HEK293 (cell line): ENCODE measurements around the gene SARNP.

Experiments
- BCL11A ChIP-seq: fragments of 450-650 bp; formaldehyde crosslinking; IDR thresholded peaks from 2 replicates; pipeline ENCODE4 v1.5.1; 2016; ENCODE audit warnings: low read depth, missing biosample characterization, missing genetic modification characterization
- EGR2 ChIP-seq: fragments of 450-650 bp; formaldehyde crosslinking; IDR thresholded peaks from 2 replicates; pipeline ENCODE4 v1.5.1; 2016; ENCODE audit warnings: low read depth, missing biosample characterization, missing genetic modification characterization
- FEZF1 ChIP-seq: fragments of 450-650 bp; formaldehyde crosslinking; IDR thresholded peaks from 2 replicates; pipeline ENCODE4 v1.5.1; 2016; ENCODE audit warnings: missing biosample characterization, missing genetic modification characterization
- HOXA7 ChIP-seq: sonication (generic); formaldehyde crosslinking; IDR thresholded peaks from 2 replicates; pipeline ENCODE4 v1.8.1; 2022; ENCODE audit warnings: missing genetic modification reagents, borderline replicate concordance
- IKZF3 ChIP-seq: fragments of 450-650 bp; IDR thresholded peaks from 2 replicates; pipeline ENCODE4 v1.5.0; 2018; ENCODE audit warnings: missing biosample characterization, mild to moderate bottlenecking, missing genetic modification characterization, moderate library complexity
- KLF7 ChIP-seq: fragments of 450-650 bp; formaldehyde crosslinking; IDR thresholded peaks from 2 replicates; pipeline ENCODE4 v1.5.1; 2016; ENCODE audit warnings: missing biosample characterization, missing genetic modification characterization, borderline replicate concordance
- KLF8 ChIP-seq: fragments of 450-650 bp; formaldehyde crosslinking; IDR thresholded peaks from 2 replicates; pipeline ENCODE4 v1.5.1; 2016; ENCODE audit warnings: missing biosample characterization, missing genetic modification characterization
- OVOL3 ChIP-seq: fragments of 450-650 bp; formaldehyde crosslinking; IDR thresholded peaks from 2 replicates; pipeline ENCODE4 v1.5.1; 2016; ENCODE audit warnings: missing biosample characterization, missing genetic modification characterization
- SP3 ChIP-seq: fragments of 450-650 bp; formaldehyde crosslinking; IDR thresholded peaks from 2 replicates; pipeline ENCODE4 v1.5.1; 2016; ENCODE audit warnings: missing biosample characterization, missing genetic modification characterization
- SP7 ChIP-seq: fragments of 450-650 bp; formaldehyde crosslinking; IDR thresholded peaks from 2 replicates; pipeline ENCODE4 v1.5.1; 2016; ENCODE audit warnings: missing biosample characterization, missing genetic modification characterization
- WT1 ChIP-seq: fragments of 450-650 bp; formaldehyde crosslinking; IDR thresholded peaks from 2 replicates; pipeline ENCODE4 v1.5.1; 2016; ENCODE audit warnings: missing biosample characterization, missing genetic modification characterization
- YY1 ChIP-seq: fragments of 450-650 bp; formaldehyde crosslinking; IDR thresholded peaks from 2 replicates; pipeline ENCODE4 v1.5.1; 2018; ENCODE audit warnings: missing biosample characterization, missing genetic modification characterization
- ZNF157 ChIP-seq: fragments of 450-650 bp; formaldehyde crosslinking; IDR thresholded peaks from 2 replicates; pipeline ENCODE4 v1.5.1; 2016; ENCODE audit warnings: missing biosample characterization, missing genetic modification characterization
- ZNF23 ChIP-seq: fragments of 450-650 bp; formaldehyde crosslinking; IDR thresholded peaks from 2 replicates; pipeline ENCODE4 v1.5.1; 2016; ENCODE audit warnings: missing biosample characterization, missing genetic modification characterization, borderline replicate concordance
- ZNF274 ChIP-seq, 2 experiments: fragments of 200-500 bp in 1 of 2; fragments of 450-650 bp in 1 of 2; sonication (Bioruptor generic) in 1 of 2; formaldehyde crosslinking in 1 of 2; IDR thresholded peaks; 2 replicates each; pipeline versions ENCODE4 v1.5.1 to v1.6.1; 2014 to 2016; ENCODE audit warnings: borderline replicate concordance in 1 of 2, inconsistent platforms in 1 of 2, low read length in 1 of 2, missing biosample characterization in 1 of 2, missing genetic modification characterization in 1 of 2
- ZNF341 ChIP-seq: fragments of 450-650 bp; formaldehyde crosslinking; IDR thresholded peaks from 2 replicates; pipeline ENCODE4; 2016; ENCODE audit warnings: low read depth, missing biosample characterization, missing genetic modification characterization
- ZNF394 ChIP-seq: fragments of 450-650 bp; formaldehyde crosslinking; IDR thresholded peaks from 2 replicates; pipeline ENCODE4 v1.5.1; 2016; ENCODE audit warnings: missing biosample characterization, missing genetic modification characterization, mild to moderate bottlenecking, moderate library complexity, borderline replicate concordance
- ZNF558 ChIP-seq: fragments of 450-650 bp; formaldehyde crosslinking; IDR thresholded peaks from 2 replicates; pipeline ENCODE4 v1.5.1; 2016; ENCODE audit warnings: missing biosample characterization, missing genetic modification characterization
- ZNF624 ChIP-seq: fragments of 450-650 bp; formaldehyde crosslinking; IDR thresholded peaks from 2 replicates; pipeline ENCODE4 v1.5.1; 2017; ENCODE audit warnings: missing biosample characterization, missing genetic modification characterization
- ZNF830 ChIP-seq: fragments of 450-650 bp; IDR thresholded peaks from 2 replicates; pipeline ENCODE4 v1.5.0; 2018; ENCODE audit warnings: missing biosample characterization, missing genetic modification characterization, low read depth, mild to moderate bottlenecking, moderate library complexity
- TF ChIP-seq, protein P1 (sequence below): fragments of 450-650 bp; formaldehyde crosslinking; IDR thresholded peaks from 2 replicates; pipeline ENCODE4 v1.5.1; 2016; ENCODE audit warnings: missing biosample characterization, missing genetic modification characterization
- TF ChIP-seq, protein P2 (sequence below): fragments of 450-650 bp; formaldehyde crosslinking; IDR thresholded peaks from 2 replicates; pipeline ENCODE4 v1.5.1; 2016; ENCODE audit warnings: missing biosample characterization, missing genetic modification characterization
- TF ChIP-seq, protein P3 (sequence below): fragments of 450-650 bp; formaldehyde crosslinking; conservative IDR thresholded peaks from 2 replicates; pipeline ENCODE4 v1.5.1; 2016; ENCODE audit warnings: low read depth, missing biosample characterization, missing genetic modification characterization
- TF ChIP-seq, protein P4 (sequence below): fragments of 450-650 bp; formaldehyde crosslinking; IDR thresholded peaks from 2 replicates; pipeline ENCODE4 v1.5.1; 2017; ENCODE audit warnings: missing biosample characterization, missing genetic modification characterization
- TF ChIP-seq, protein P5 (sequence below): fragments of 450-650 bp; formaldehyde crosslinking; IDR thresholded peaks from 2 replicates; pipeline ENCODE4 v1.5.1; 2017; ENCODE audit warnings: missing biosample characterization, missing genetic modification characterization

SARNP gene

DNA sequence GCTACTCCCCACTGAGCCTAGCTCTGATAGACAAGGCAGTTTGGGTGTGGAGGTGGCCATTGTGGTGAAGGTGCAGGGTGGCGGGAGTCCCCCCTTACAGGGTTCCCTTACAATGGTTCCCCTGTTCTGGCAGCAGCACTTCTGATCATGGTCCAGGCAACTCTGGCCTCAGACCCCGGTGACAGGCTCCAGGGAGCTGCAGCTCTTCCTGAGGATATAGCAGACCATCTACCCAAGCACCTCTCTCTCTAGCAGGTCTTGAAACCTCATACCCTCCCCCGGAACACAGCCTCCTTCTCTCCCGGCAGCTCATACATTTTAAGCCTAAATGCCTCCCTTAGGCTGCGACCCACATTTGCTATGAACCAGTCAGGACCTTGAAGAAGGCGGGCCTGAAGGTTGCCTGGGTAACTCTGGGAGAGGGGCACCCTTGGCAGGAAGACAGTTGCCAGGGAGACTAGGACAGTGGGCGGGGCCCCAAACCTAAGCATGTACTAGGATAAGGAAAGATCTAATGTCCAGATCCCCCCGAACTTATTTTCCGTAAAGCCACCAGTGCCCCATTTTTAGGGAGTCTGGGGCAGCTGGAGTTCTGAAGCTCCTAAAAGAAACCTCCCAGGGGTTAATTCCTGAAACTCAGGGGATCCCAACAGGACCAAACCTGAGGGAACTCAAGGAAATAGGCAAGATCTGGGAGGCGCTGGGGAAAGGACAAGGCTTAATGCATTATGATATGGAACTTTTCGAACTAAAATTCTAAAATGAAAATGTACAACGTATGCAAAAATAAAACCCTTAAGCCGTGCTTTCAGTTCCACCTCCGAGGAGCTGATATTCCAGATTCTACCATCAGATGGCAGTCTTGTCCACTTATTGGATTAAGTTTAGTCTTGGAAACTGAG lies 79.2 kb downstream of the SARNP start (continued):
- no peak for TF ChIP-seq FEZF1 (tag by site-specific recombination)
- no peak for TF ChIP-seq IKZF3
- no peak for TF ChIP-seq OVOL3 (tag by site-specific recombination)
- no peak for TF ChIP-seq ZNF624 (tag by site-specific recombination)
- 0 out of 2 replicates have a peak, but pooled peaks have one; percentile 8 for TF ChIP-seq ZNF394
- TF ChIP-seq KLF7 (tag by site-specific recombination): no peak
- TF ChIP-seq ZNF558 (tag by site-specific recombination): no peak
- TF ChIP-seq ZNF274 (IDR thresholded peaks at IDR 0.05; ENCODE audit: low read length): no peak
- no peak for TF ChIP-seq ZNF274 (tag by site-specific recombination; IDR thresholded peaks at IDR 0.05; ENCODE audit: borderline replicate concordance)
- peak; percentile 55; the same call in 1 of the 2 replicates for TF ChIP-seq KLF8 (tag by site-specific recombination)
- TF ChIP-seq, protein P1, sequence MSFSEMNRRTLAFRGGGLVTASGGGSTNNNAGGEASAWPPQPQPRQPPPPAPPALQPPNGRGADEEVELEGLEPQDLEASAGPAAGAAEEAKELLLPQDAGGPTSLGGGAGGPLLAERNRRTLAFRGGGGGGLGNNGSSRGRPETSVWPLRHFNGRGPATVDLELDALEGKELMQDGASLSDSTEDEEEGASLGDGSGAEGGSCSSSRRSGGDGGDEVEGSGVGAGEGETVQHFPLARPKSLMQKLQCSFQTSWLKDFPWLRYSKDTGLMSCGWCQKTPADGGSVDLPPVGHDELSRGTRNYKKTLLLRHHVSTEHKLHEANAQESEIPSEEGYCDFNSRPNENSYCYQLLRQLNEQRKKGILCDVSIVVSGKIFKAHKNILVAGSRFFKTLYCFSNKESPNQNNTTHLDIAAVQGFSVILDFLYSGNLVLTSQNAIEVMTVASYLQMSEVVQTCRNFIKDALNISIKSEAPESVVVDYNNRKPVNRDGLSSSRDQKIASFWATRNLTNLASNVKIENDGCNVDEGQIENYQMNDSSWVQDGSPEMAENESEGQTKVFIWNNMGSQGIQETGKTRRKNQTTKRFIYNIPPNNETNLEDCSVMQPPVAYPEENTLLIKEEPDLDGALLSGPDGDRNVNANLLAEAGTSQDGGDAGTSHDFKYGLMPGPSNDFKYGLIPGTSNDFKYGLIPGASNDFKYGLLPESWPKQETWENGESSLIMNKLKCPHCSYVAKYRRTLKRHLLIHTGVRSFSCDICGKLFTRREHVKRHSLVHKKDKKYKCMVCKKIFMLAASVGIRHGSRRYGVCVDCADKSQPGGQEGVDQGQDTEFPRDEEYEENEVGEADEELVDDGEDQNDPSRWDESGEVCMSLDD (tag by site-specific recombination): no peak
- TF ChIP-seq ZNF341 (tag by site-specific recombination): peak; percentile 91
- no peak for TF ChIP-seq ZNF830 (tag by site-specific recombination)
- TF ChIP-seq, protein P2, sequence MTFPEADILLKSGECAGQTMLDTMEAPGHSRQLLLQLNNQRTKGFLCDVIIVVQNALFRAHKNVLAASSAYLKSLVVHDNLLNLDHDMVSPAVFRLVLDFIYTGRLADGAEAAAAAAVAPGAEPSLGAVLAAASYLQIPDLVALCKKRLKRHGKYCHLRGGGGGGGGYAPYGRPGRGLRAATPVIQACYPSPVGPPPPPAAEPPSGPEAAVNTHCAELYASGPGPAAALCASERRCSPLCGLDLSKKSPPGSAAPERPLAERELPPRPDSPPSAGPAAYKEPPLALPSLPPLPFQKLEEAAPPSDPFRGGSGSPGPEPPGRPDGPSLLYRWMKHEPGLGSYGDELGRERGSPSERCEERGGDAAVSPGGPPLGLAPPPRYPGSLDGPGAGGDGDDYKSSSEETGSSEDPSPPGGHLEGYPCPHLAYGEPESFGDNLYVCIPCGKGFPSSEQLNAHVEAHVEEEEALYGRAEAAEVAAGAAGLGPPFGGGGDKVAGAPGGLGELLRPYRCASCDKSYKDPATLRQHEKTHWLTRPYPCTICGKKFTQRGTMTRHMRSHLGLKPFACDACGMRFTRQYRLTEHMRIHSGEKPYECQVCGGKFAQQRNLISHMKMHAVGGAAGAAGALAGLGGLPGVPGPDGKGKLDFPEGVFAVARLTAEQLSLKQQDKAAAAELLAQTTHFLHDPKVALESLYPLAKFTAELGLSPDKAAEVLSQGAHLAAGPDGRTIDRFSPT (tag by site-specific recombination): peak; percentile 86
- TF ChIP-seq, protein P3, sequence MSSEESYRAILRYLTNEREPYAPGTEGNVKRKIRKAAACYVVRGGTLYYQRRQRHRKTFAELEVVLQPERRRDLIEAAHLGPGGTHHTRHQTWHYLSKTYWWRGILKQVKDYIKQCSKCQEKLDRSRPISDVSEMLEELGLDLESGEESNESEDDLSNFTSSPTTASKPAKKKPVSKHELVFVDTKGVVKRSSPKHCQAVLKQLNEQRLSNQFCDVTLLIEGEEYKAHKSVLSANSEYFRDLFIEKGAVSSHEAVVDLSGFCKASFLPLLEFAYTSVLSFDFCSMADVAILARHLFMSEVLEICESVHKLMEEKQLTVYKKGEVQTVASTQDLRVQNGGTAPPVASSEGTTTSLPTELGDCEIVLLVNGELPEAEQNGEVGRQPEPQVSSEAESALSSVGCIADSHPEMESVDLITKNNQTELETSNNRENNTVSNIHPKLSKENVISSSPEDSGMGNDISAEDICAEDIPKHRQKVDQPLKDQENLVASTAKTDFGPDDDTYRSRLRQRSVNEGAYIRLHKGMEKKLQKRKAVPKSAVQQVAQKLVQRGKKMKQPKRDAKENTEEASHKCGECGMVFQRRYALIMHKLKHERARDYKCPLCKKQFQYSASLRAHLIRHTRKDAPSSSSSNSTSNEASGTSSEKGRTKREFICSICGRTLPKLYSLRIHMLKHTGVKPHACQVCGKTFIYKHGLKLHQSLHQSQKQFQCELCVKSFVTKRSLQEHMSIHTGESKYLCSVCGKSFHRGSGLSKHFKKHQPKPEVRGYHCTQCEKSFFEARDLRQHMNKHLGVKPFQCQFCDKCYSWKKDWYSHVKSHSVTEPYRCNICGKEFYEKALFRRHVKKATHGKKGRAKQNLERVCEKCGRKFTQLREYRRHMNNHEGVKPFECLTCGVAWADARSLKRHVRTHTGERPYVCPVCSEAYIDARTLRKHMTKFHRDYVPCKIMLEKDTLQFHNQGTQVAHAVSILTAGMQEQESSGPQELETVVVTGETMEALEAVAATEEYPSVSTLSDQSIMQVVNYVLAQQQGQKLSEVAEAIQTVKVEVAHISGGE (tag by site-specific recombination): peak; percentile 81
- no peak for TF ChIP-seq ZNF23 (tag by site-specific recombination)
- TF ChIP-seq, protein P4, sequence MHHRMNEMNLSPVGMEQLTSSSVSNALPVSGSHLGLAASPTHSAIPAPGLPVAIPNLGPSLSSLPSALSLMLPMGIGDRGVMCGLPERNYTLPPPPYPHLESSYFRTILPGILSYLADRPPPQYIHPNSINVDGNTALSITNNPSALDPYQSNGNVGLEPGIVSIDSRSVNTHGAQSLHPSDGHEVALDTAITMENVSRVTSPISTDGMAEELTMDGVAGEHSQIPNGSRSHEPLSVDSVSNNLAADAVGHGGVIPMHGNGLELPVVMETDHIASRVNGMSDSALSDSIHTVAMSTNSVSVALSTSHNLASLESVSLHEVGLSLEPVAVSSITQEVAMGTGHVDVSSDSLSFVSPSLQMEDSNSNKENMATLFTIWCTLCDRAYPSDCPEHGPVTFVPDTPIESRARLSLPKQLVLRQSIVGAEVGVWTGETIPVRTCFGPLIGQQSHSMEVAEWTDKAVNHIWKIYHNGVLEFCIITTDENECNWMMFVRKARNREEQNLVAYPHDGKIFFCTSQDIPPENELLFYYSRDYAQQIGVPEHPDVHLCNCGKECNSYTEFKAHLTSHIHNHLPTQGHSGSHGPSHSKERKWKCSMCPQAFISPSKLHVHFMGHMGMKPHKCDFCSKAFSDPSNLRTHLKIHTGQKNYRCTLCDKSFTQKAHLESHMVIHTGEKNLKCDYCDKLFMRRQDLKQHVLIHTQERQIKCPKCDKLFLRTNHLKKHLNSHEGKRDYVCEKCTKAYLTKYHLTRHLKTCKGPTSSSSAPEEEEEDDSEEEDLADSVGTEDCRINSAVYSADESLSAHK (tag by site-specific recombination): peak; percentile 54; the same call in 1 of the 2 replicates
- TF ChIP-seq WT1 (tag by site-specific recombination): peak; percentile 64; the same call in 1 of the 2 replicates
- TF ChIP-seq BCL11A (tag by site-specific recombination): no peak
- TF ChIP-seq SP3 (tag by site-specific recombination): peak; percentile 62
- no peak for TF ChIP-seq ZNF157
- no peak for TF ChIP-seq SP7
- TF ChIP-seq EGR2 (tag by site-specific recombination): no peak
- no peak for TF ChIP-seq HOXA7 (CRISPR knock-in tag)
- TF ChIP-seq, protein P5, sequence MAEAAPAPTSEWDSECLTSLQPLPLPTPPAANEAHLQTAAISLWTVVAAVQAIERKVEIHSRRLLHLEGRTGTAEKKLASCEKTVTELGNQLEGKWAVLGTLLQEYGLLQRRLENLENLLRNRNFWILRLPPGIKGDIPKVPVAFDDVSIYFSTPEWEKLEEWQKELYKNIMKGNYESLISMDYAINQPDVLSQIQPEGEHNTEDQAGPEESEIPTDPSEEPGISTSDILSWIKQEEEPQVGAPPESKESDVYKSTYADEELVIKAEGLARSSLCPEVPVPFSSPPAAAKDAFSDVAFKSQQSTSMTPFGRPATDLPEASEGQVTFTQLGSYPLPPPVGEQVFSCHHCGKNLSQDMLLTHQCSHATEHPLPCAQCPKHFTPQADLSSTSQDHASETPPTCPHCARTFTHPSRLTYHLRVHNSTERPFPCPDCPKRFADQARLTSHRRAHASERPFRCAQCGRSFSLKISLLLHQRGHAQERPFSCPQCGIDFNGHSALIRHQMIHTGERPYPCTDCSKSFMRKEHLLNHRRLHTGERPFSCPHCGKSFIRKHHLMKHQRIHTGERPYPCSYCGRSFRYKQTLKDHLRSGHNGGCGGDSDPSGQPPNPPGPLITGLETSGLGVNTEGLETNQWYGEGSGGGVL (tag by site-specific recombination): peak; percentile 57; the same call in 1 of the 2 replicates
- 0 out of 2 replicates have a peak, but pooled peaks have one; percentile 72 for TF ChIP-seq YY1 (tag by site-specific recombination)
